Activated CD4-positive, alpha-beta T cell treated with anti-CD3 and anti-CD28 coated beads, Interleukin-2, amount 50 U/mL, for 24 hours (primary cell): Measurements from ENCODE around the gene PRKRIP1.
"Not testable (repeated sequence)": the region's sequence is repeated elsewhere in the genome, so short reads cannot be mapped to it uniquely, and the experiment has no call there.

Source experiments
- DNase-seq, 2 donors: peaks; one replicate each; pipeline ENCODE4 v3.0.0-alpha.2; 2020; ENCODE audit warnings: low read depth in 1 of 2, low spot score in 1 of 2

Gene PRKRIP1, protein sequence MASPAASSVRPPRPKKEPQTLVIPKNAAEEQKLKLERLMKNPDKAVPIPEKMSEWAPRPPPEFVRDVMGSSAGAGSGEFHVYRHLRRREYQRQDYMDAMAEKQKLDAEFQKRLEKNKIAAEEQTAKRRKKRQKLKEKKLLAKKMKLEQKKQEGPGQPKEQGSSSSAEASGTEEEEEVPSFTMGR

GRCh38 chr7:102395873-102396709 lies at the start of gene PRKRIP1:
TSS of gene PRKRIP1 (plus strand) at chr7:102396363. CDS start at chr7:102396412, 49 bp downstream.
- DNase-seq: peak; percentile 56 to 81

DNA sequence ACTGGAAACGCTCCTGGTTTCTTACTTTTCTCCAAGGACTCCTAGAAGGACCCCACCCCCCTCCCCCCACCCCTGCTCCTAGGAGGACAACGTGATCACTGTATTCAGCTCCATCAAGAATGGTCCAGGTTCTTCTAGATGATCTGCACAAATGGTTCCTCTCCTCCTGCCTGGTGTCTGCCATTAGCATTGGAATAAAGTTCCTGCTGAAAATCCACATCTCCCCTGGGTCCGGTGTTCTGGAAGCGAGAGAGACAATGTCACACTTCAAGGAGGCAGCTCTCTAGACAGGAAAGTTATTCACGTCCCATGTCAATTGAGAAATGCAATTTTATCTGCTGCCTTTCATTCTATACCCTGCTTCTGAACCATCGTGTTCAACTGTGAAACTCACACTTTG lies 49.2 kb upstream of the PRKRIP1 start:
- DNase-seq: not testable (repeated sequence)

DNA sequence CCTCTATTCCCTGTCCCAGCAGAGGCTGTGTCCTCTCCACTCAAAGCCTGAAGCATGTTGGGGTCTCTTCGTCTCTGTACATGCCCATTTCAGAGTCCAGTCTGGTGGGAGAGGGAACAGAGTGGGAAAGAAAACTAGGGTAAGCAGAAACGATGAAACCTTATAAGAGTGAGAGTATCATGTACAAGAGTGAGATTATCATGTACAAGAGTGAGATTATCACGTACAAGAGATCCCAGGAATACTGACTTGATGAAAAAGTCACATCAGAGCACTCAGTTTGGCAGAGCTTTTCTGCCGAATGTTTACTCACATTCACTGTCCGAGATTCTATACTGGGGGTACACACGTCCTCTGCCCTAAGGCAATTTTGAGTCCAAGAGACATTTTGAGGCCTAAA lies 39.8 kb upstream of the PRKRIP1 start, which contains the start of gene SPDYE6:
Gene SPDYE6, minus strand, starts transcription at position 101 of the 400 bp plus-strand sequence. CDS start 421 bp downstream, outside the sequence.
- DNase-seq: not testable (repeated sequence)

- DNase-seq: peak; percentile 70 to 91
These were observed 32.4 kb upstream of the PRKRIP1 start for GRCh38 chr7:102363549-102364393.

GRCh38 chr7:102364394-102364886 lies 31.7 kb upstream of the PRKRIP1 start:
- not testable (repeated sequence) for DNase-seq

- DNase-seq: not testable (repeated sequence)
These were observed 30.8 kb upstream of the PRKRIP1 start for GRCh38 chr7:102365390-102365789.

DNA sequence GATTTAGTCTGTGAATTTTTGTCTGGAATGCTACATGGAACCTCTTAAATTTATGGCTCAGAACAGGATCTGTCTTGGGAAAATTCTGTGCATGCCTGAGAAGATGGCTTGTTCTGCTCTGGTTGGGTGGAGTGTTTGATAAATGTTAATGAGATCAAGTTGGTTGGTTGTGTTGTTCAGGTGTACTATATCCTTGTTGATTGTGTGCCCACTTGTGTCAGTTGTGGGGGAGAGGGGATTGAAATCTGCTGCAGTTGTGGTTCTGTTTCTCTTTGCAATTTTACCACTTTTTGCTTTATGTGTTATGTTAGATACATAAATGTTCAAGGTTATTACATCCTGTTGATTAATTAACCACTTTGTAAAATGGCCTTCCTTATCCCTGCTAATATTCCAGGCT lies 26.1 kb upstream of the PRKRIP1 start:
- not testable (repeated sequence) for DNase-seq

DNA sequence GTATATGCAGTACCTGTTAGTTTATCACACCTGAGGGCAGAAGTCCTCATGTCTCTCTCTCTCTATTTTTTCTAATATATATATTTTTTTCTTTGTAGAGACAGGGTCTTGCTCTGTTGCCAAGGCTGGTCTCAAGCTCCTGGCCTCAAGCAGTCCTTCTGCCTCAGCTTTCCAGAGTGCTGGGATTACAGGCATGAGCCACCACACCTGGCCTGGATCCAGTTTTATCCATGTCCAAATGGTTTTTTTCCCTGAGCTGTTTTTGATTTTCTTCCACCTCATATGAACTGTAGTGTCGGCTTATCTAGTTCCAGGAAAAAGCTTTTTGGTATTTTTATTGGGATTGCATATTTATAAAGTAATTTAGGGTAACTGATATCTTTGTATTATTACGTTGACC lies 23.4 kb upstream of the PRKRIP1 start:
- DNase-seq: not testable (repeated sequence)

- no peak for DNase-seq
These were observed 19.1 kb upstream of the PRKRIP1 start for GRCh38 chr7:102376964-102377466.

GRCh38 chr7:102380837-102381236 lies 15.3 kb upstream of the PRKRIP1 start:
- not testable (repeated sequence) for DNase-seq

DNA sequence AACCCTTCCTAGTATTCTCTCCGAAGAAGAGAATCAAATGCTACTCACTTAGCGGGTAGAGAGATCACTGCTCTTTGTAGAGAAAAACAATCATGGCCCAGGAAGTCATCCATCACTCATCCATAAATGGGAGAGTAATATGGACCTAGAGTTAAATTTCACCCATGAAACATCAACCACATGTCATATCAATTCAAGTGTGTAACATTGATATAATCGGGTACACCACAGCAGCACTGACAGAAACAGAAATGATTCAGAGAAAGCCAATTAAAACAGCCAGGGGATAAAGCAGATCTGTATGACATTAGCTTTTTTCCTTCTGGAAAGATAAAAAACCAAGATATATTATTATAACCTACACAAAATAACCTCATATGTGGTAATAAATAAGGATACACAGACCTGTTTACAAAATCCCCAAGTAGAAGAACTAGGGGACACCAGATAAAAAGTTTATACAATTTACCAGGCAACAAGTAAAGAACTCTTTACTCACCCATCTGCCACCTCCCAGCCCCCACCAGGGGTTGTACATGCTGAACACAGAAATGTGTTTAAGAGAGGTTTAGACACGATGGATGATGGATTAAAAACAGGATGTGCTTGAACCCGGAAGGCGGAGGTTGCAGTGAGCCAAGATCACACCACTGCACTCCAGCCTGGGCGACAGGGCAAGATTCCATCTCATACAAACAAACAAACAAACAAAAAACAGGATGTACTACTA lies 14.3 kb upstream of the PRKRIP1 start:
- not testable (repeated sequence) for DNase-seq

GRCh38 chr7:102387064-102387463 lies 9.1 kb upstream of the PRKRIP1 start:
- no peak for DNase-seq

DNA sequence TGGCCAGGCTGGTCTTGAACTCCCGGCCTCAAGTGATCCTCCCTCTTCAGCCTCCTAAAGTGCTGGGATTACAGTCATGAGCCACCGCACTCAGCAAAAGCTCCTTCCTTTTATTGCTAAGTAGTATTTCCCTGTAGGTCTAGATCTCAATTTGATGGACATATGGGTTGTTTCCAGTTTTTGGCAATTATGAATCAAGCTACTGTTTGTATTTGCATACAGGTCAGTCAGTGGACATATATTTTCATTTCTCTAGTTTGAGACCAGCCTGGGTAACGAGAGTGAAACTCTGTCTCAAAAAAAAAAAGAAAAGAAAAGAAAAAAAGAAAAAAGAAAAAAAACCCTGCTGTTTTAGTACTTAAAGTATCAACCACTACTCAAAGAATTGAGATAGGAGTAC lies 6.4 kb upstream of the PRKRIP1 start:
- DNase-seq: no peak

GRCh38 chr7:102390697-102391484 lies 5.3 kb upstream of the PRKRIP1 start:
- peak; percentile 50 to 53 for DNase-seq

- no peak for DNase-seq
These were observed 3.8 kb upstream of the PRKRIP1 start for GRCh38 chr7:102392330-102392729.

GRCh38 chr7:102393467-102393866 lies 2.7 kb upstream of the PRKRIP1 start:
- DNase-seq: no peak

DNA sequence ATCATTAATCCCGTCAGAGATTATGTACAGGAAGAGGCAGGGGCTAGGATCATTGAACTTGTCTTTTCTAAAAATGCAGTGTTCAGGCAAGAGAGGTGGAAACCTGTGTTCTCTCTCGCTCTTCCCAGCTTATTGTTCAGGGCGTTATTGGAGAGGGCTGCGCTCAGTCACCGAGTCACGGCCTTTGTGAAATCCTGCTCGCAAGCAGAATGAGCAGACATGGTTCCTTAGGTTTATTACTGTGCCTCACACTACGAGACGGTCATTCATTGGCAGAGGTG lies 631 bp upstream of the PRKRIP1 start:
- DNase-seq: no peak

- DNase-seq: no peak
These were observed 502 bp downstream of the PRKRIP1 start for GRCh38 chr7:102396710-102397019.

GRCh38 chr7:102398543-102398942 lies 2.4 kb downstream of the PRKRIP1 start:
- DNase-seq: no peak

DNA sequence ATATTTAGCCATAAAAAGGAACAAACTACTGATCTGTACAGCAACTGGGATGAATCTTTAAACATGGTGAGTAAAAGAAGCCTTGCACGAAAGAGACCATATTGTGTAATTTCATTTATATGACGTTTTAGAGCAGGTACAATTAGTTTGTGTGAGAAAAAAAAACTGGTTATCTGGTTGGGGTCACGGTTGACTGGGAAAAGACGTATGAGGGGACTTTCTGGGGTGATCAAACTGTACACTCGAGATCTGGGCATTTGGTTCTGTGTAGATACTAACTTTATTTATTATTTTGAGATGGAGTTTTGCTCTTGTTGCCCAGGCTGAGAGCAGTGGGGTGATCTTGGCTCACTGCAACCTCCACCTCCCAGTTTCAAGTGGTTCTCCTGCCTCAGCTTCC lies 4.2 kb downstream of the PRKRIP1 start:
- no peak for DNase-seq
